Left lung (tissue), 10 donors: ENCODE results near the gene MYO15B. TPM values are rescaled to one million over a fixed set of nuclear protein-coding genes. Genes with fewer than 3 reads are reported as not detected.

ENCODE experiments used
- ATAC-seq: fragments of 200-7000 bp; cut with Tn5 transposase; one replicate; pipeline ENCODE4 v1.9.1; 2020; ENCODE audit warnings: moderate library complexity
- DNase-seq, 4 donors: peaks; one replicate each; pipeline ENCODE4 v3.0.0-alpha.2; 2013 to 2020
- H3K27ac ChIP-seq, 2 donors: fragments of 200-600 bp; sonication (generic) in 1 of 2; one replicate each; pipeline versions ENCODE4 v1.5.0 to v1.8.0; 2020 to 2021
- H3K27me3 ChIP-seq, 2 donors: fragments of 200-600 bp; sonication (generic) in 1 of 2; one replicate each; pipeline versions ENCODE4 v1.5.0 to v1.8.0; 2020 to 2021
- H3K36me3 ChIP-seq, 2 donors: fragments of 200-600 bp; sonication (generic) in 1 of 2; one replicate each; pipeline versions ENCODE4 v1.5.0 to v1.8.0; 2020 to 2021
- H3K4me1 ChIP-seq, 2 donors: fragments of 200-600 bp; one replicate each; pipeline ENCODE4 v1.8.0; 2021
- H3K4me3 ChIP-seq, 2 donors: fragments of 200-600 bp; sonication (generic) in 1 of 2; one replicate each; pipeline versions ENCODE4 v1.5.0 to v1.8.0; 2020 to 2021; ENCODE audit warnings: mild to moderate bottlenecking in 1 of 2
- H3K9me3 ChIP-seq, 2 donors: fragments of 200-600 bp; sonication (generic) in 1 of 2; one replicate each; pipeline versions ENCODE4 v1.5.0 to v1.8.0; 2020 to 2021
- intact Hi-C, 2 donors: fragments of 100-400 bp; cut with DNase I; formaldehyde crosslinking; loops; one replicate each; pipeline versions ENCODE4 v1.11.2 to v1.14.2; 2022
- polyA plus RNA-seq, 6 donors: library from polyadenylated mRNA; unstranded; fragments of 120-200 nt; gene quantifications; one replicate each; pipeline ENCODE4 v1.2.1, GENCODE V29; 2013; ENCODE audit not compliant: insufficient read length in 6 of 6
- total RNA-seq, 2 donors: library from RNA; stranded (reverse); fragmentation: NEBNext Ultra II Directional; extraction: Animal tissue kit (Norgen Biotek cat#: 25700); gene quantifications; one replicate each; pipeline ENCODE4 v1.2.1, GENCODE V29; 2021
- TF ChIP-seq, protein P1 (sequence below), 2 donors: fragments of 200-600 bp; sonication (generic) in 1 of 2; IDR thresholded peaks; one replicate each; pipeline versions ENCODE4 v1.5.0 to v1.8.0; 2021; ENCODE audit warnings: antibody characterized with exemption in 2 of 2
- donor health status: DM: no; HTN: yes; CAD: no.
- donor health status: DM: no; HTN: no; CAD: no.

Gene MYO15B
- total and polyA plus RNA-seq, 8 donors: 125 to 350 (median 227) TPM

DNA sequence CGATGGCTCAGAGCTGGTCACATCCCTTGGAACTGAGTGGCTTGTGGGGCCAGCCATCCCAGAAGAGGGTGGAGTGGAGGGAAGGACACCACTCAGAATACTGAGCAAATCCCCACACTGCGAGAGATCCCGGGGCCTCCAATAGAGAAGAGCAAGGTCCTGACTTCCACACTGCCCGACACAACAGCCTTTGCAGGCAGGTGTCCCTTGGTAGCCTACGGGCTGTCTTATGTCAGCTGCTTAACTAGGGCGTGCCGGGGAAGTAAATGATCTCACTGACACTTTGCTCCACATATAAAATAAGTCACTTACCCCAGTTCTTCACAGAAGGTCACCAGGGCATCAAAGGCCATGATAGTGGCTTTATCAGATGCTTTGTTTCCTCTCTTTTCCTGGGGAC, 63.3 kb downstream of the MYO15B start:
- H3K4me3 ChIP-seq: no peak overlapping the region
- intact Hi-C loops: no loop called here
- peaks cover 0 to 59% of the 10 kb centered on the region in 2 donors for H3K36me3 ChIP-seq
- ATAC-seq (no peak), DNase-seq (no peak)
- peaks cover under 1 to 27% of the 10 kb centered on the region in 2 donors for H3K4me1 ChIP-seq
- no peaks in the 10 kb centered on the region for H3K9me3 ChIP-seq
- H3K27me3 ChIP-seq: no peaks in the 10 kb centered on the region
- TF ChIP-seq, protein P1, sequence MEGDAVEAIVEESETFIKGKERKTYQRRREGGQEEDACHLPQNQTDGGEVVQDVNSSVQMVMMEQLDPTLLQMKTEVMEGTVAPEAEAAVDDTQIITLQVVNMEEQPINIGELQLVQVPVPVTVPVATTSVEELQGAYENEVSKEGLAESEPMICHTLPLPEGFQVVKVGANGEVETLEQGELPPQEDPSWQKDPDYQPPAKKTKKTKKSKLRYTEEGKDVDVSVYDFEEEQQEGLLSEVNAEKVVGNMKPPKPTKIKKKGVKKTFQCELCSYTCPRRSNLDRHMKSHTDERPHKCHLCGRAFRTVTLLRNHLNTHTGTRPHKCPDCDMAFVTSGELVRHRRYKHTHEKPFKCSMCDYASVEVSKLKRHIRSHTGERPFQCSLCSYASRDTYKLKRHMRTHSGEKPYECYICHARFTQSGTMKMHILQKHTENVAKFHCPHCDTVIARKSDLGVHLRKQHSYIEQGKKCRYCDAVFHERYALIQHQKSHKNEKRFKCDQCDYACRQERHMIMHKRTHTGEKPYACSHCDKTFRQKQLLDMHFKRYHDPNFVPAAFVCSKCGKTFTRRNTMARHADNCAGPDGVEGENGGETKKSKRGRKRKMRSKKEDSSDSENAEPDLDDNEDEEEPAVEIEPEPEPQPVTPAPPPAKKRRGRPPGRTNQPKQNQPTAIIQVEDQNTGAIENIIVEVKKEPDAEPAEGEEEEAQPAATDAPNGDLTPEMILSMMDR (IDR thresholded peaks at IDR 0.05): no peak
- no peak overlapping the region for H3K27ac ChIP-seq

DNA sequence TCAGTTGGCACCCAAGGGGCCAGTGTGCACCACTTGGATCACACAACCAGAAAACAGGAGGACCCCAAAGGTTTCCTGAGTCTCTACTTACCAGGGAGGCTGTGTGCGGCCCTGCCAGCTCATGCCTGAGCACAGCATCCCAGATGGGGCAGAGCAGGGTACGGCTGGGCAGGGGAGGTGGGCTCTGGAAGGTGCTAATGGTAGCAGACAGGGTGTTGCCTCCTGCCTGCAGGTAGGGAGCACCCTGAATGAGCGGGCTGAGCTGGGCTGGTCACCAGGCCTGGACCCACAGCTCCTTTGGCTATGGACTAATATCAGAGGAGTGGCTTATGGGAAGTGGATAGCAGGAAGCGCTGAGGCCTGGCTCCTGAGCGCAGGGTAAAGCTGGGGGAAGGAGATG, 64.7 kb downstream of the MYO15B start:
- Histone ChIP-seq H3K4me3 (no peak overlapping the region), H3K9me3 (no peaks in the 10 kb centered on the region), H3K36me3 (peaks cover 0 to 71% of the 10 kb centered on the region in 2 donors), H3K27me3 (no peaks in the 10 kb centered on the region), H3K4me1 (peaks cover 0 to 19% of the 10 kb centered on the region in 2 donors), H3K27ac (no peak overlapping the region)
- ATAC-seq (no peak), DNase-seq (no peak)
- intact Hi-C loops: no loop called here
- TF ChIP-seq, protein P1 (IDR thresholded peaks at IDR 0.05): no peak

DNA sequence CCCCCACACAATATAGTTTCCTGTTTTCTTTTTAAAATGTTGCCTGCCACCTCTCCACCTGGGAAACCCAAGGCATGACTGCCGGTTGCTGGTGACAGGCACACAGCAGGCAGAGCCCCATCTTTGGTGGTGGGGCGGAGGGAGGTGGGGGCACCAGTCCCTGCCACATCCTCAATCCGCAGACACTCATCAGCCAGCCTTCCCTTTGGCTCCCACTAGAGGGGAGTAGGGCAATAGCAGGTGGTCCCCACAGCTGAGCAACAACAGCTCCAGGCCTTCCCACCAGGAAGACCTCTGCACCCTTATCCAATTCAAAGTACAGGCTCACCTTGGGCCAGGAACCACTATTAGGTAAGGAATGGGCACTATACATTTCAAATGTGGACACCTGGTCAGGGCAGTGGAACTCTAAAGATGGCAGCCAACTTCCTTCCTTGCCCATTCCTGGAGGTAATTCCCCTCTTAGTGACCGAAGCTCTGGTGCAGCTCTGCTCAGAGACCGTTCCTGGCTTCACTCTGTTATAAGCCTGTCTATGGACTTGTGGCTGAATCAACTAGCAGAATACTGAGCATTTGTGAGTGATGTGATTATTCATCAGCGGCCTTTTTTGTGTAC, 65.4 kb downstream of the MYO15B start:
- TF ChIP-seq, protein P1 (IDR thresholded peaks at IDR 0.05): peak; percentile 47 to 61
- DNase-seq: no peak
- ATAC-seq: peak; percentile 76
- no peak overlapping the region for H3K27ac ChIP-seq
- no peaks in the 10 kb centered on the region for H3K9me3 ChIP-seq
- intact Hi-C loops: no loop called here
- H3K4me3 ChIP-seq: no peak overlapping the region
- H3K27me3 ChIP-seq: no peaks in the 10 kb centered on the region
- peaks cover 0 to 19% of the 10 kb centered on the region in 2 donors for H3K4me1 ChIP-seq
- H3K36me3 ChIP-seq: peaks cover 0 to 76% of the 10 kb centered on the region in 2 donors

DNA sequence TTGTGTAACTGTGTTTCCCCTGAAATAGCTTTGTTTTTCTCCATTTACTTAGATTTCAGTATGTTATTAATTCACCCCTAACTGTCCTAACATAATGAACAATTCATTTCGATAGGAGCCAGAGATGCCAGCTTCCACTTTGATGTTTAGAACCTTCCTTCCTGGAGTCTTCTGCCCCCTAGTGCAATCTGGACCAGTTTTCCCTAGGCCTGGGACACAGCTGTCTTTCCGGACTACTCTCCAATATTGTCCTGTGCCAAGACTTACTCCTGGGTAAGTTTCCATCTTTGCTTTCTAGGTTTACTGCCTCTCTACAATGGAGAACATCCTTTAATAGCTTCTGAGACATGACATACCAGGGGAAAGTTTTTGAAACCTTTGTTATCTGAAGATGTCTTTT, 66.6 kb downstream of the MYO15B start:
- Histone ChIP-seq H3K36me3 (peaks cover 0 to 65% of the 10 kb centered on the region in 2 donors), H3K9me3 (no peaks in the 10 kb centered on the region), H3K4me3 (no peak overlapping the region), H3K27ac (peak overlapping the region in 1 of 2 donors; percentile 53), H3K4me1 (peaks cover 0 to 19% of the 10 kb centered on the region in 2 donors), H3K27me3 (no peaks in the 10 kb centered on the region)
- TF ChIP-seq, protein P1 (IDR thresholded peaks at IDR 0.05): no peak
- ATAC-seq (peak; percentile 29), DNase-seq (no peak)
- intact Hi-C loops: no loop called here

DNA sequence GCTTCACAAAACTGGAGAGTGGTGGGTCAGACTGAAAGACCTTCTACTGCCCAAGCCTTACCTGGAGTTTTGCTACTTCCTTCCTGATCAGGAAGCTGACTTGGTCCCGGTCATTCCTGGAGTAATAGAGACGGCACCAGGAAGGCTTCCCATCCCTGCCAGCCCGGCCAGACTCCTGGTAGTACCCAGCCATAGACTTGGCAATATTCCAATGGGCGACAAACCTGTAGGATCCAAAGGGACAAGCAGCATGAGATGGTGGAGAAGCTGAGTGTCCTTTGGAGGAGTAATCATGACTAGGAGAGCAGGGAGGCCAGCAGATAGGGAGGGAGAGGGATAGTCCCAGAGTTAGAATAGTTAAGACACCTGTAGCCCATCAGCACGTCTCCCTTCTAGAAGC, 70.6 kb downstream of the MYO15B start:
- intact Hi-C loops: no loop called here
- no peak for ATAC-seq
- TF ChIP-seq, protein P1 (IDR thresholded peaks at IDR 0.05): no peak
- Histone ChIP-seq H3K36me3 (peaks cover 0 to 67% of the 10 kb centered on the region in 2 donors), H3K27ac (no peak overlapping the region), H3K27me3 (no peaks in the 10 kb centered on the region), H3K4me1 (peaks cover 0 to 12% of the 10 kb centered on the region in 2 donors), H3K4me3 (no peak overlapping the region), H3K9me3 (no peaks in the 10 kb centered on the region)
- no peak for DNase-seq
